G401 (cell line): Measurements from ENCODE around the gene PRUNE1. TPM values are rescaled to one million over a fixed set of nuclear protein-coding genes. Genes with fewer than 3 reads are reported as not detected.

Source experiments
- DNase-seq: peaks from one replicate; pipeline ENCODE4 v3.0.0-alpha.2; 2015; ENCODE audit warnings: low spot score
- in situ Hi-C: cut with HindIII; loops from 2 replicates; pipeline ENCODE4 v1.10.0; 2016; ENCODE audit warnings: low sequenced_read_pairs, mixed read lengths
- total RNA-seq: library from RNA; depleted of rRNA; stranded (reverse); fragments of >200 nt; shearing (Covaris generic); gene quantifications from 2 replicates; pipeline ENCODE4 v1.2.3, GENCODE V29; 2014; rRNA removed

The PRUNE1 gene
- 9.4 and 12.0 TPM in 2 replicates for total RNA-seq

GRCh38 chr1:151008244-151009205, at the start of gene PRUNE1:
PRUNE1 (plus strand) TSS chr1:151008449; CDS start chr1:151008633, 184 bp downstream.
- in situ Hi-C loops = no loop called here

GRCh38 chr1:150960646-150961045, 47.6 kb upstream of the PRUNE1 start:
- no peak for DNase-seq
- in situ Hi-C loops = no loop called here

More at GRCh38 chr1:151008244-151009205, at the start of gene PRUNE1:
- peak; percentile 96 for DNase-seq

GRCh38 chr1:150961756-150962155, 46.5 kb upstream of the PRUNE1 start:
- DNase-seq = no peak
- in situ Hi-C loops = no loop called here

GRCh38 chr1:150963321-150964163, 44.7 kb upstream of the PRUNE1 start:
- in situ Hi-C loops = no loop called here
- DNase-seq = no peak

GRCh38 chr1:150964164-150964489, 44.1 kb upstream of the PRUNE1 start:
- in situ Hi-C loops = no loop called here
- DNase-seq = no peak

- in situ Hi-C loops = no loop called here
- no peak for DNase-seq
Measured at GRCh38 chr1:150965605-150966004, 42.6 kb upstream of the PRUNE1 start.

GRCh38 chr1:150966011-150966410, 42.2 kb upstream of the PRUNE1 start:
- DNase-seq = no peak
- in situ Hi-C loops = no loop called here

GRCh38 chr1:150967936-150968335, 40.3 kb upstream of the PRUNE1 start:
- in situ Hi-C loops = no loop called here
- no peak for DNase-seq

GRCh38 chr1:150968491-150968890, 39.8 kb upstream of the PRUNE1 start:
- in situ Hi-C loops = no loop called here
- no peak for DNase-seq

GRCh38 chr1:150969626-150970025, 38.6 kb upstream of the PRUNE1 start:
- DNase-seq = no peak
- in situ Hi-C loops = no loop called here

GRCh38 chr1:150970808-150971582, 37.3 kb upstream of the PRUNE1 start:
- no peak for DNase-seq
- in situ Hi-C loops = no loop called here

GRCh38 chr1:150971583-150972416, 36.4 kb upstream of the PRUNE1 start:
- in situ Hi-C loops = no loop called here
- no peak for DNase-seq

GRCh38 chr1:150972417-150972940, 35.8 kb upstream of the PRUNE1 start:
- in situ Hi-C loops = no loop called here
- peak; percentile 55 for DNase-seq

GRCh38 chr1:150973258-150973835, 34.9 kb upstream of the PRUNE1 start:
- DNase-seq = no peak
- in situ Hi-C loops = no loop called here

- DNase-seq = peak; percentile 55
- in situ Hi-C loops = no loop called here
Measured at GRCh38 chr1:150973836-150974579, 34.2 kb upstream of the PRUNE1 start.

GRCh38 chr1:150974580-150975478, 33.4 kb upstream of the PRUNE1 start, which contains the start of gene CERS2:
CERS2 (minus strand) TSS chr1:150974835; CDS start chr1:150969090, 5,745 bp downstream.
- in situ Hi-C loops = no loop called here
- DNase-seq = peak; percentile 57
